Activated gamma-delta T cell treated with anti-CD3 and anti-CD28 coated beads, Interleukin-2, amount 50 U/mL, for 16 hours (primary cell): ENCODE data around the gene MCOLN3.
"Not testable (repeated sequence)": the region's sequence is repeated elsewhere in the genome, so short reads cannot be mapped to it uniquely, and the experiment has no call there.

ENCODE experiments used
- DNase-seq: peaks from one replicate; pipeline ENCODE4 v3.0.0-alpha.2; 2020; ENCODE audit warnings: low read depth

The MCOLN3 gene

GRCh38 chr1:84991097-84991920, 57.0 kb downstream of the MCOLN3 start:
- no peak for DNase-seq

GRCh38 chr1:84988588-84988987, 59.7 kb downstream of the MCOLN3 start:
- no peak for DNase-seq

- DNase-seq: not testable (repeated sequence)
These were observed 61.7 kb downstream of the MCOLN3 start for GRCh38 chr1:84986561-84986960.

GRCh38 chr1:84985365-84985764, 62.9 kb downstream of the MCOLN3 start:
- no peak for DNase-seq

- no peak for DNase-seq
These were observed 65.9 kb downstream of the MCOLN3 start for GRCh38 chr1:84982395-84982794.

- no peak for DNase-seq
These were observed 73.3 kb downstream of the MCOLN3 start for GRCh38 chr1:84975035-84975434.

GRCh38 chr1:84973498-84974334, 74.6 kb downstream of the MCOLN3 start:
- DNase-seq: no peak

GRCh38 chr1:84972377-84972987, 75.8 kb downstream of the MCOLN3 start:
- no peak for DNase-seq

- DNase-seq: no peak
These were observed 76.3 kb downstream of the MCOLN3 start for GRCh38 chr1:84971957-84972356.

GRCh38 chr1:84969489-84970250, 78.6 kb downstream of the MCOLN3 start:
- DNase-seq: no peak

GRCh38 chr1:84968865-84969264, 79.4 kb downstream of the MCOLN3 start:
- no peak for DNase-seq

- DNase-seq: no peak
These were observed 80.2 kb downstream of the MCOLN3 start for GRCh38 chr1:84968101-84968500.
